Measurements from ENCODE around the gene EMILIN3. TPM values are rescaled to one million over a fixed set of nuclear protein-coding genes. Genes with fewer than 3 reads are reported as not detected.

The EMILIN3 gene
- total and polyA plus RNA-seq, 2 donors (not counting 3 experiments of a cell fraction or from before 2014, with no cell fraction given): 0.15 TPM; not detected in 1

DNA sequence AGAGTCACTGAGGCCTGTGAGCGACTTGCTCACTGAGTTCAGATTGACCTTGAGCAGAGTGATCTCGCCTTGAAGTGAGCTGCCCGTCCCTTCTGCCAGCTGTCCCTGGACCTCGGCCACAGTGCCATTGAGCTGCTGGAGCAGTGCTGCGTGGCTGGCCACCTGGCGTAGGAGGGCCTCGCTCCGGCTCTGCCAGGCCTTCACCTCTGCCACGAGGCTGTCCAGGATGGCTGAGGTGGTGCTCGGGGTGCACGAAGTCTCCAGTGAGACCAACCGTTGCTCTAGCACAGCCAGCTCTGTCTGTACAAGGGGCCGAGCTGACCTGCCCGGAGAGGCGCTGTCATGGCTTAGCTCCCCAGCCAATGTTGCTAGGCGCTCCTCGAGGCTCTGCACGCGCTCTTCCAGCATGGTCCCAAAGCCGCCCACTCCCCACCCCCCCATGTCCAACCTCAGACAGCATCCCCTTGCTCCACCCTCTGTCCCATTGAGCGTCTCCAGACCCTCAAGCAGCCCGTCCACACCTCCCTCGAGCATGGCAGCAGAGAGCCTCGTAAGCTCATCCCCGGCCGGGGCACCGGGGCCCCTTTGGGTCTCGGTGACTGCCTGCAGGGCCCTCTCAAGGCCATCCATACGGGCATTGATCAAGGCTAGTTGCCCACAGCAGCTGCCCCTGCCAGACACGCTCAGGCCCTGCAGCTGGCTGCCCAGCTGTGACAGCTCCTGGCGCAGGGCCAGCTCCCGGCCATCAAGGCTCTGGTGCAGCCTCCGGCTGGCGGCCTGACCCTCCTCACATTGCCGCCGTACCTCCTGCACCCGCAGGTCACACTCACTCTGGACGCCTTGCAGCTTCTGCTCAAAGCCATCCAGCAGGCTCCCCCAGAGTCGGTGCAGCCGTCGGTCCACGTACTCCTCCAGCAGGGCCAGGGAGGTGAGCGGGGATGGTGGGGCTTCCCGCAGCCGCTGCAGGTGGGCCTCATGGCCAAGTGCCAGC is 4.6 kb downstream of the EMILIN3 start:
- no peak overlapping the region for H3K9ac ChIP-seq (replicated peaks; ENCODE audit: extremely low read depth, insufficient read depth, low read length)
- POLR2A ChIA-PET: no interaction called here
- FAIRE-seq: no peak

More for the DNA sequence above, 4.6 kb downstream of the EMILIN3 start:
- Histone ChIP-seq H3K4me2 (ENCODE audit: insufficient read depth, low read length) (no peak overlapping the region), H3K36me3 (ENCODE audit: control insufficient read depth in 2 of 2, extremely low read depth in 1 of 2, insufficient read depth in 2 of 2, low read length in 2 of 2) (no peaks in the 10 kb centered on the region), H3K9me3 (replicated peaks; ENCODE audit: control insufficient read depth, insufficient read depth, low read length) (no peaks in the 10 kb centered on the region), H3K27ac (ENCODE audit: insufficient read depth, low read depth, low read length) (no peak overlapping the region), H3K27me3 (ENCODE audit: control insufficient read depth in 2 of 2, insufficient read depth in 2 of 2, low read length in 2 of 2) (peaks cover 13 to 23% of the 10 kb centered on the region in 2 experiments), H3K79me2 (ENCODE audit: control insufficient read depth, insufficient read depth, low read length) (no peaks in the 10 kb centered on the region), H3K4me1 (ENCODE audit: control insufficient read depth, extremely low read depth, insufficient read depth, low read length) (no peaks in the 10 kb centered on the region), H3K4me3 (replicated peaks in 1 of 3; ENCODE audit: insufficient read depth in 1 of 3, low read depth in 1 of 3, low read length in 3 of 3) (no peak overlapping the region), H2AFZ (ENCODE audit: low read depth, low read length) (no peak overlapping the region), H3K9me1 (replicated peaks; ENCODE audit: control insufficient read depth, extremely low read depth, insufficient read depth, low read length) (no peaks in the 10 kb centered on the region), H4K20me1 (replicated peaks; ENCODE audit: control insufficient read depth, extremely low read depth, insufficient read depth, low read length) (no peaks in the 10 kb centered on the region)
- CTCF ChIA-PET: interaction anchor here (0.5 to 1.5 kb wide), 2 partner anchors 189 to 245 kb away, joined by 3 to 6 read pairs; no protein-coding TSS in a partner anchor
- dilution Hi-C loops (cut with MboI; ENCODE audit: extremely low pct_ligation_motif_present, low sequenced_read_pairs) (no loop called here), intact Hi-C loops (cut with micrococcal nuclease) (no loop called here)
- no TSS peak for BruUV-seq (replicated peaks)
- TF ChIP-seq GATA2 (IDR thresholded peaks at IDR 0.05; ENCODE audit: insufficient read depth, insufficient read length, low read depth, low read length): no peak
- no peak for TF ChIP-seq POLR2A (IDR thresholded peaks at IDR 0.05; ENCODE audit: low read depth, low read length)
- TF ChIP-seq EZH2 (IDR thresholded peaks at IDR 0.05; ENCODE audit: borderline replicate concordance, low read depth, low read length, severe bottlenecking): no peak
- TF ChIP-seq, protein P1, sequence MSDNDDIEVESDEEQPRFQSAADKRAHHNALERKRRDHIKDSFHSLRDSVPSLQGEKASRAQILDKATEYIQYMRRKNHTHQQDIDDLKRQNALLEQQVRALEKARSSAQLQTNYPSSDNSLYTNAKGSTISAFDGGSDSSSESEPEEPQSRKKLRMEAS (IDR thresholded peaks at IDR 0.05; ENCODE audit: insufficient read depth, insufficient read length): no peak
- no peak for TF ChIP-seq POLR2AphosphoS5 (IDR thresholded peaks at IDR 0.05; ENCODE audit: insufficient read depth, low read depth, low read length)
- TF ChIP-seq JUN (IDR thresholded peaks at IDR 0.05; ENCODE audit: borderline replicate concordance, insufficient read depth, insufficient read length, low read depth): no peak
- no peak for TF ChIP-seq MYC (IDR thresholded peaks at IDR 0.05; ENCODE audit: low read depth, low read length)
- no peak for TF ChIP-seq FOS (IDR thresholded peaks at IDR 0.05; ENCODE audit: borderline replicate concordance, insufficient read depth, low read length)
- TF ChIP-seq, protein P2, sequence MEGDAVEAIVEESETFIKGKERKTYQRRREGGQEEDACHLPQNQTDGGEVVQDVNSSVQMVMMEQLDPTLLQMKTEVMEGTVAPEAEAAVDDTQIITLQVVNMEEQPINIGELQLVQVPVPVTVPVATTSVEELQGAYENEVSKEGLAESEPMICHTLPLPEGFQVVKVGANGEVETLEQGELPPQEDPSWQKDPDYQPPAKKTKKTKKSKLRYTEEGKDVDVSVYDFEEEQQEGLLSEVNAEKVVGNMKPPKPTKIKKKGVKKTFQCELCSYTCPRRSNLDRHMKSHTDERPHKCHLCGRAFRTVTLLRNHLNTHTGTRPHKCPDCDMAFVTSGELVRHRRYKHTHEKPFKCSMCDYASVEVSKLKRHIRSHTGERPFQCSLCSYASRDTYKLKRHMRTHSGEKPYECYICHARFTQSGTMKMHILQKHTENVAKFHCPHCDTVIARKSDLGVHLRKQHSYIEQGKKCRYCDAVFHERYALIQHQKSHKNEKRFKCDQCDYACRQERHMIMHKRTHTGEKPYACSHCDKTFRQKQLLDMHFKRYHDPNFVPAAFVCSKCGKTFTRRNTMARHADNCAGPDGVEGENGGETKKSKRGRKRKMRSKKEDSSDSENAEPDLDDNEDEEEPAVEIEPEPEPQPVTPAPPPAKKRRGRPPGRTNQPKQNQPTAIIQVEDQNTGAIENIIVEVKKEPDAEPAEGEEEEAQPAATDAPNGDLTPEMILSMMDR (IDR thresholded peaks at IDR 0.05; ENCODE audit: extremely low read depth in 1 of 2, insufficient read depth in 1 of 2, low read depth in 1 of 2, low read length in 2 of 2): no peak
- DNase-seq (ENCODE audit: low read depth, low spot score): no peak
